Amniotic stem cell (primary cell): ENCODE measurements around the gene GOLGA5.
"Not testable (repeated sequence)": the region's sequence is repeated elsewhere in the genome, so short reads cannot be mapped to it uniquely, and the experiment has no call there.

ENCODE experiments used
- DNase-seq: peaks from one replicate; lab custom pipeline; 2025; lab: John Stamatoyannopoulos, UW

GOLGA5 gene

GRCh38 chr14:92820536-92820840, 26.4 kb downstream of the GOLGA5 start:
- not testable (repeated sequence) for DNase-seq

- no peak for DNase-seq
Measured at GRCh38 chr14:92830902-92831301, 36.8 kb downstream of the GOLGA5 start.

- no peak for DNase-seq
Measured at GRCh38 chr14:92832137-92832700, 38.1 kb downstream of the GOLGA5 start.

GRCh38 chr14:92841930-92842329, 47.8 kb downstream of the GOLGA5 start:
- no peak for DNase-seq

- DNase-seq = no peak
Measured at GRCh38 chr14:92844204-92844603, 50.1 kb downstream of the GOLGA5 start.

- peak; percentile 17 for DNase-seq
Measured at GRCh38 chr14:92846162-92846897, 52.2 kb downstream of the GOLGA5 start.

- no peak for DNase-seq
Measured at GRCh38 chr14:92847278-92847677, 53.2 kb downstream of the GOLGA5 start.

- DNase-seq = no peak
Measured at GRCh38 chr14:92847749-92848148, 53.6 kb downstream of the GOLGA5 start.

GRCh38 chr14:92848887-92849286, 54.8 kb downstream of the GOLGA5 start:
- DNase-seq = no peak

GRCh38 chr14:92850492-92850891, 56.4 kb downstream of the GOLGA5 start:
- DNase-seq = no peak

- not testable (repeated sequence) for DNase-seq
Measured at GRCh38 chr14:92853136-92853535, 59.0 kb downstream of the GOLGA5 start.

GRCh38 chr14:92860049-92860840, 66.1 kb downstream of the GOLGA5 start:
- no peak for DNase-seq

- DNase-seq = no peak
Measured at GRCh38 chr14:92861856-92862745, 68.0 kb downstream of the GOLGA5 start.

GRCh38 chr14:92863286-92864080, 69.4 kb downstream of the GOLGA5 start:
- DNase-seq = no peak

- no peak for DNase-seq
Measured at GRCh38 chr14:92865674-92866073, 71.6 kb downstream of the GOLGA5 start.

- DNase-seq = no peak
Measured at GRCh38 chr14:92866181-92866752, 72.2 kb downstream of the GOLGA5 start.

GRCh38 chr14:92866901-92867865, 73.1 kb downstream of the GOLGA5 start:
- no peak for DNase-seq

GRCh38 chr14:92874962-92875661, 81.0 kb downstream of the GOLGA5 start:
- DNase-seq = no peak

- no peak for DNase-seq
Measured at GRCh38 chr14:92877757-92878431, 83.8 kb downstream of the GOLGA5 start.
